H1 (cell line): ENCODE results near the gene UROC1. TPM values are rescaled to one million over a fixed set of nuclear protein-coding genes. Genes with fewer than 3 reads are reported as not detected.

Experiments
- MAFK ChIP-seq: IDR thresholded peaks from 2 replicates; pipeline ENCODE4 v1.6.1; 2012; ENCODE audit warnings: low read depth, mild to moderate bottlenecking, improper control_type of control experiment, low read length
- polyA plus RNA-seq, 7 experiments: library from polyadenylated mRNA; depleted of rRNA in 3 of 7; stranded (reverse) in 5 of 7; unstranded in 2 of 7; fragments of >200 nt in 5 of 7; fragments of 200-250 nt in 2 of 7; gene quantifications; 1 replicate in 5 of 7; 2 replicates in 1 of 7; 4 replicates in 1 of 7; pipeline versions ENCODE4 v1.2.1 to v1.2.3, GENCODE V29; 2011 to 2013; ENCODE audit warnings: missing spikeins in 2 of 7, mixed read lengths in 2 of 7
- total RNA-seq: library from RNA; stranded (reverse); fragmentation: NEBNext Ultra II Directional; extraction: Animal tissue kit (Norgen Biotek cat#: 25700); gene quantifications from 2 replicates; pipeline ENCODE4 v1.2.1, GENCODE V29; 2021

Gene UROC1
- total and polyA plus RNA-seq, 2 of the 8 experiments (the other 6 are each of a cell fraction or from before 2014, with no cell fraction given): 0.03 TPM; not detected in 1

GRCh38 chr3:126552688-126553283 is 35.2 kb upstream of the UROC1 start (continued):
- no peak for TF ChIP-seq MAFK
